DMS114 treated with DMSO at 0.1 percent for 48 hours (cell line): ENCODE measurements around the gene CCT8L2.
"Not testable (repeated sequence)": the region's sequence is repeated elsewhere in the genome, so short reads cannot be mapped to it uniquely, and the experiment has no call there.

Experiments used
- DNase-seq: peaks from one replicate; lab custom pipeline; 2025; ENCODE audit not compliant: unreplicated experiment; lab: John Stamatoyannopoulos, UW

Gene CCT8L2

DNA sequence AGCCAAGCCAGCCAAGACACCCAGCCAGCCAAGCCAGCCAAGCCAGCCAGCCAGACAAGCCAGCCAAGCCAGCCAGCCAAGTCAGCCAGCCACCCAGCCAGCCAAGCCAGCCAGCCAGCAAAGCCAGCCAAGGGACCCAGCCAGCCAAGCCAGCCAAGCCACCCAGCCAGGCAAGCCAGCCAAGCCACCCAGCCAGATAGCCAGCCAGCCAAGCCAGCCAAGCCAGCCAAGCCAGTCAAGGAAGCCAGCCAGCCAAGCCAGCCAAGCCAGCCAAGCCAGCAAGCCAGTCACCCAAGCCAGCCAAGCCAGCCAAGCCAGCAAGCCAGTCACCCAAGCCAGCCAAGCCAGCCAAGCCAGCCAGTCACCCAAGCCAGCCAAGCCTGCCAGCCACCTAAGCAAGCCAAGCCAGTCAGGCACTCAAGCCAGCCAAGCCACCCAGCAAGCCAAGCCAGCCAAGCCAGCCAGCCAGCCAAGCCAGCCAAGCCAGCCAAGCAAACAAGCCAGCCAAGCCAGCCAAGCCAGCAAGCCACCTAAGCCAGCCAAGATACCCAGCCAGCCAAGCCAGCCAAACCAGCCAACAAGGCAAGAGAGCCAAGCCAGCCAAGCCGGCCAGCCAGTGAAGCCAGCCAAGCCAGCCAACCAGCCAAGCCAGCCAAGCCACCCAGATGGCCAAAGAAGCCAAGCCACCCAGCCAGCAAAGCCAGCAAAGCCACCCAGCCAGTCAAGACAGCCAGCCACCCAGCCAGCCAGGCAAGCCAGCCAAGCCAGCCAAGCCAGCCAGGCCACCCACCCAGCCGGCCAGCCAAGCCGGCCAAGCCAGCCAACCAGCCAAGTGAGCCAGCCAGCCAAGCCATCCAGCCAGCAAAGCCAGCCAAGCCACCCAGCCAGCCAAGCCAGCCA is 33.3 kb downstream of the CCT8L2 start:
- DNase-seq, result no peak

DNA sequence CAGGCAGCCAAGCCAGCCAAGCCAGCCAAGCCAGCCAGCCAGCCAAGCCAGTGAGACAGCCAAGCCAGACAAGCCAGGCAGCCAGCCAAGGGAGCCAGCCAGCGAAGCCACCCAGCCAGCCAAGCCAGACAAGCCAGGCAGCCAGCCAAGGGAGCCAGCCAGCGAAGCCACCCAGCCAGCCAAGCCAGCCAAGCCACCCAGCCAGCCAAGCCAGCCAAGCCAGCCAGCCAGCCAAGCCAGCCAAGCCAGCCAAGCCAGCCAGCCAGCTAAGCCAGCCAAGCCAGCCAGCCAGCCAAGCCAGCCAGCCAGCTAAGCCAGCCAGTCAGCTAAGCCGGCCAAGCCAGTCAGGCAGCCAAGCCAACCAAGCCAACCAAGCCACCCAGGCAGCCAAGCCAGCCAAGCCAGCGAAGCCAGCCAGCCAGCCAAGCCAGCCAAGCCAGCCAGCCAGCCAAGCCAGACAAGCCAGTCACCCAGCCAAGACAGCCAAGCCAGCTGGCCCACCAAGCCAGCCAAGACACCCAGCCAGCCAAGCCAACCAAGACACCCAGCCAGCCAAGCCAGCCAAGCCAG is 34.1 kb downstream of the CCT8L2 start:
- not testable (repeated sequence) for DNase-seq

DNA sequence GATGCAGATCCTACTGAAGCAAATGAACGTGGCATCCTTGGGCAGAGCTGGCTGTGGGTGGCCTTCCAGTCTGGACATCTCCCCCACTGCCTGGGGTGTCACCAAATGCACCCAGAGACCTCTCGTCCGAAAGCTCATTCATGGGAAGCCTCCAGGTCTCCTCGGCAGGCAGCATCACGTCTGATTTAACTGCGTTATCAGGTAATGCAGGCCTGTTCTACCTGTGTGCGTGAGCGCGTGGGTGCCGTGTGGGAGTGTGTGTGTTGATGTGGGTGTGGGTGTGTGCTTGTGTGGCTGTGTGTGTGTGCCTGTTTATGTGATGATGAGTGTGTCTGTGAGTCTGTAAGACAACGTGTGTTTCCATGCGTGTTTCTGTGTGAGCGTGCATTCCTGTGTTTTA is 35.1 kb downstream of the CCT8L2 start:
- not testable (repeated sequence) for DNase-seq

DNA sequence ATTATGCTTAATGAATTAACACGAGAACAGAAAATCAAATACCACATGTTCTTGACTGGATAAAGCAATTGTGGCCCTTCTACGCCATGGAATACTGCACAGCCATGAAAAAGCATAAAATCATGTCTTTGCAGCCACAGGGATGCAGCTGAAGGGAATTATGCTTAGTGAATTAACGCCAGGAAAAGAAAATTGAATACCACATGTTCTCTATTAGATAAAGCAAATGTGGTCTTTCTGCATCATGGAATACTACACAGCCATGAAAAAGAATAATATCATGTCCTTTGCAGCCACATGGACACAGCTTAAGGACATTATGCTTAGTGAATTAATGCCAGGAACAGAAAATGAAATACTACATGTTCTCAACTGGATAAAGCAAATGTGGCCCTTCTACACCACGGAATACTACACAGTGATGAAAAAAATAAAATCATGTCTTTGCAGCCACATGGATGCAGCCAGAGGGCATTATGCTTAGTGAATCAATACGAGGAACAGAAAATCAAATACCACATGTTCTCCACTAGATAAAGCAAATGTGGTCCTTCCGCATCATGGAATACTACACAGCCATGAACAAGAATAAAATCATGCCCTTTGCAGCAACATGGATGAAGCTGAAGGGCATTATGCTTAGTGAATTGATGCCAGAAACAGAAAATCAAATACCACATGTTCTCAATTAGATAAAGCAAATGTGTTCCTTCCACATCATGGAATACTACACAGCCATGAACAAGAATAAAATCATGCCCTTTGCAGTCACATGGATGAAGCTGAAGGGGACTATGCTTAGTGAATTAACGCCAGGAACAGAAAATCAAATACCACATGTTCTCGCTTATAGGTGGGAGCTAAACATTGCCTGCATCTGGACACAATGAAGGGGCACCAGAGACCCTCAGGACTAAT is 37.3 kb downstream of the CCT8L2 start:
- not testable (repeated sequence) for DNase-seq

DNA sequence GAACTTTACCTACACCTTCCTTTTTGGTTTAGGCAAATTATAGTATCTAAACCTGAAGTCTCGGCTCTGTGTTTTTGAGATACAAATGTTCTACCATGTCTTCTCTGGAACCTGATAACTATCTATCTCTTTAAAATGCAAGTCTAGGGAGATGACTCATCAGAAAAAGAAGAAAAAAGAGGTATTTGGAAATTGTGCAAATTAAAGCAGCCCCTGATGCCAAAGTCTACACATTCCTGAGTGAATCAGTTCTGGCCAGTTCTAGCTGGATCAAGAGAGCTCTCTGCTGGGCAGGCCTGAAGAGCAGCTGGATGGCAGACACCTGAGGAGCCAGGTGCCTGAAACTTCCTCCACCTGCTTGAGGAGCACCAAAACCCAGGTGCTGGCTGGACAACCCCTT is 49.3 kb downstream of the CCT8L2 start:
- not testable (repeated sequence) for DNase-seq
